Measurements from ENCODE around the gene GPRIN1.
"Not testable (repeated sequence)": the region's sequence is repeated elsewhere in the genome, so short reads cannot be mapped to it uniquely, and the experiment has no call there.

GPRIN1 gene

GRCh38 chr5:176564002-176564401, 46.0 kb downstream of the GPRIN1 start:
- no peak for DNase-seq

GRCh38 chr5:176562189-176562588, 47.8 kb downstream of the GPRIN1 start:
- DNase-seq, result no peak

- no peak for DNase-seq
These were observed 48.7 kb downstream of the GPRIN1 start for GRCh38 chr5:176561259-176561658.

GRCh38 chr5:176560364-176560763, 49.6 kb downstream of the GPRIN1 start:
- DNase-seq, result no peak

GRCh38 chr5:176559683-176560082, 50.3 kb downstream of the GPRIN1 start:
- no peak for DNase-seq

GRCh38 chr5:176557846-176558245, 52.1 kb downstream of the GPRIN1 start:
- no peak for DNase-seq

GRCh38 chr5:176553260-176554085, 56.5 kb downstream of the GPRIN1 start:
- DNase-seq, result no peak

GRCh38 chr5:176552332-176552869, 57.6 kb downstream of the GPRIN1 start:
- no peak for DNase-seq

- not testable (repeated sequence) for DNase-seq
These were observed 59.0 kb downstream of the GPRIN1 start for GRCh38 chr5:176550937-176551336.

GRCh38 chr5:176550275-176550831, 59.6 kb downstream of the GPRIN1 start:
- DNase-seq, result no peak

GRCh38 chr5:176549871-176550270, 60.1 kb downstream of the GPRIN1 start:
- DNase-seq, result no peak

GRCh38 chr5:176548967-176549444, 61.0 kb downstream of the GPRIN1 start, which contains the start of gene CDHR2:
CDHR2 (plus strand) TSS chr5:176549342; CDS start chr5:176565353, 16,011 bp downstream.
- DNase-seq, result no peak

GRCh38 chr5:176547802-176548201, 62.2 kb downstream of the GPRIN1 start:
- no peak for DNase-seq
